Epithelial cell of esophagus (primary cell): Measurements from ENCODE around the gene TTC39C.

Experiments
- DNase-seq: peaks from one replicate; pipeline ENCODE4 v3.0.0; 2010; ENCODE audit warnings: low read depth
- H3K4me3 ChIP-seq: 2 replicates; pipeline ENCODE4 v1.5.1; 2011; ENCODE audit warnings: mild to moderate bottlenecking, low read length, control low read depth
- TF ChIP-seq, protein P1 (sequence below): IDR thresholded peaks from 2 replicates; pipeline ENCODE4 v1.5.1; 2011; ENCODE audit warnings: low read depth, mild to moderate bottlenecking, low read length, control low read depth, inconsistent platforms; ENCODE audit not compliant: insufficient read depth; ENCODE audit errors: missing control alignments

Gene TTC39C

DNA sequence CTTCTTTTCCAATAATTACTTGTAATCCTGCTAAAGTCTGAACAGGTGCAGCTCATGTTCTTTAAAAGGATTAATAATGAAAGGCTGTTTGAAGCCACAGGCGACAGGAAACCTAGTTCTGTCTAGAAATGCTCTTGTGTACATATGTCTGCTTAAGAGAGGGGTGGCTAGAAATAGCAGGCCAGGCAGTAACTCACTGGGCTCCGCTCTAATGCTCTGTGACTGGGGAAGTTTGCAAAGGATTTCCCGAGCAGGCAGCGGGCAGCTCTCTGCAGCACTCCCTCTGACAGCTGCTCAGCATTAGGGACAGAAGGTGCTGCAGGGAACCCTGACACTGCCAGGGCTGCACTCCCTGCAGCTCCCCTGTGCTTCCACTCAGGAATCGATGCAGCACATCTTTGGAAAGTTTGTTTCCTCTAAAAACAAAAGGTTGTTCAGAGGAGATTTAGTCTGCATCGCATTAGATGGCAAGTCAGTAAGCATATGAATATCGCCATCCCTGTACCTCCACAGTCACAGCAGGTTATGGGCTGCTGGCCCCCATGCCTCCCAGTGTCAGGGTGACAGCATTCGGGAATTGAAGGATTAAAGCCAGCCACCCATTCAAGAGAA, 33.1 kb upstream of the TTC39C start:
- TF ChIP-seq, protein P1, sequence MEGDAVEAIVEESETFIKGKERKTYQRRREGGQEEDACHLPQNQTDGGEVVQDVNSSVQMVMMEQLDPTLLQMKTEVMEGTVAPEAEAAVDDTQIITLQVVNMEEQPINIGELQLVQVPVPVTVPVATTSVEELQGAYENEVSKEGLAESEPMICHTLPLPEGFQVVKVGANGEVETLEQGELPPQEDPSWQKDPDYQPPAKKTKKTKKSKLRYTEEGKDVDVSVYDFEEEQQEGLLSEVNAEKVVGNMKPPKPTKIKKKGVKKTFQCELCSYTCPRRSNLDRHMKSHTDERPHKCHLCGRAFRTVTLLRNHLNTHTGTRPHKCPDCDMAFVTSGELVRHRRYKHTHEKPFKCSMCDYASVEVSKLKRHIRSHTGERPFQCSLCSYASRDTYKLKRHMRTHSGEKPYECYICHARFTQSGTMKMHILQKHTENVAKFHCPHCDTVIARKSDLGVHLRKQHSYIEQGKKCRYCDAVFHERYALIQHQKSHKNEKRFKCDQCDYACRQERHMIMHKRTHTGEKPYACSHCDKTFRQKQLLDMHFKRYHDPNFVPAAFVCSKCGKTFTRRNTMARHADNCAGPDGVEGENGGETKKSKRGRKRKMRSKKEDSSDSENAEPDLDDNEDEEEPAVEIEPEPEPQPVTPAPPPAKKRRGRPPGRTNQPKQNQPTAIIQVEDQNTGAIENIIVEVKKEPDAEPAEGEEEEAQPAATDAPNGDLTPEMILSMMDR: no peak
- no peak for DNase-seq
- no peak overlapping the region for H3K4me3 ChIP-seq

DNA sequence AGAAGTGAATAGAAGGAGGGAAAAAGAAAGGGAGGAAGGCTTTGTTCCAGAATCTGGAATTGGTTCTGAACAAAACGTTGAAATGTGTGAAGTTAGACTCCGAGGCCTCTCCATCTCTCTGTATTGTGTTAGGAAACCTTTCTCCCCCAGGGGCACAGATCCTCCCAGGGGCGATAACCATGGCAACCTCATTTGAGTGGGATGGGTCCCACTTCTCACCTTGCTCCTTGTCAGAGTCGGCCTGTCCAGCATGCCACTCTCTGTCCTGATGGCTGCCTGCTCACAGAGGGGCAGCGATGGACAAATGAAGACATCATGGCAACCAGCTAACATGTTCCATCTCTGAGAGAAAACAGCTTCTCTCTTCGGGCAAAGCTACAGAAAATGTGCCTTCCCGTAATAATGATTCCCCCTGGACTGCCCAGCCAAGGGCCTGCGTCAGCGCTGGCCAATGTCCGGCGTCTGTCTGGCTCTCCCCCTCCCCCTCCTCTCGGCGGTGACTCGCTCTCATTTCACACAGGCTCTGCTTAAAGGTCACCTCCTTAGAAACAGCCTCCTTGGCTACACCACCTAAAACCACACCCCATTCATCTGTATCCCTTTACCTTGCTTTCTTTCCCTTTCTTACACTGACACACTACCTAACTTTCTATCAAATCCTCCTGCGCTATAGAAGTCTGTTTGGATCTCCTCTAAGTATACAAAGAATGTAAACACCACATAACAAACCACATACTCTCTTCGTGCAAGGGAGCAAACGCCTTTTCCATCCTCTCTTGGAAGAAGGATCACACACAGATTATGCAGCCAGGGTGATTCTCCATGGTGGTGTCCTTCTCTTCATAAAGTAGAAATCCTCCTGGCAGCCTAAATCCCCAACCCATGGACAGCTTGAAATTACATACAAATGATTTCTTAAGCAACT, 32.1 kb upstream of the TTC39C start:
- no peak for DNase-seq
- TF ChIP-seq, protein P1: no peak
- H3K4me3 ChIP-seq: no peak overlapping the region

DNA sequence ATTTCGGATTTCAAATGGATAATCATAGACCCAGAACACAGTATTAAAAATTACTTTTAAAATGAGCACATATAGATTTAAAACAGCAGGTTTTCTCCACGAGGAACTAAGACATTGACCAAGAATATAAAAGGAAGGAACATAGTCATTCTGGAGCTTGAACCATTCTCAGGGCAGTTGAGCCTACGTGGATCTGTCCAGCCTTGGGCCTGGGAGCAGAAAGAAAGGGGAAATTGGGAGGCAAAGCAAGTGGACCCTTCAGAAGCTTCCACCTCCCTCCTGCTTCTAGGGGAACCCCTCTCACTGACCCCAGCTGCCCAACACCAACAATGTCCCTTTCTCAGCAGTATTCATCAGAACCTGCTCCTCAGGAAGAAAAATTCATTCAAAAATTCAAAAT, 31.4 kb upstream of the TTC39C start:
- DNase-seq: no peak
- H3K4me3 ChIP-seq: no peak overlapping the region
- TF ChIP-seq, protein P1: no peak

DNA sequence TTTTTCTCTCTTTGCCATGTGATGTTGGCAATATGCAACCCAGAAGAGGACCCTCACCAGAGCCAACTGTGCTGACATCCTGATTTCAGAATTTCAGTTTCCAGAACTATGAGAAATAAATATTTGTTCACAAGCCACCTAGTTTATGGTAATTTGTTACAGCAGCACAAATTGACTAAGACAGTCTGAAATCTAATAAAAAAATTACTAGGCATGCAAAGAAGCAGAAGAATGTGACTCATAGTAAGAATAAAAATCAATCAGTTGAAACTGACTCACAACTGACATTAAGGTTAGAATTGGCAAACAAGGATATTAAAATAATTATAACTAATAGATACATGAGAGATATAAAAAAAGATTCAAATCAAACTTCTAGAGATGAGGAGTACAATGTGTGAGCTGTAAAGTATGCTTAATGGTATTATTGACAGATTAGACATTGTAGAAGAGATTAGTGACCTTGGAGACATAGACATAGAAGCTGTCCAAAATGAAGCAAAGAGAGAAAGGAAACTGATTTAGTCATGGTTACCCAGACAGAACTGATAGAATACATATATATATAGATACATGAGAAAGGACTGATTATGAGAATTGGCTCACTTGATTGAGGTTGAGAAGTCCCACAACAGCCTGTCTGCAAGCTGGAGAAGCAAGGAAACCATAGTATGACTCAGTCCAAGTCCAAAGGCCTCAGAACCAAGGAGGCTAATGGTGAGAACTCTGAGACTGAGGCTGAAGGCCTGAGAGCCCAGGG, 27.8 kb upstream of the TTC39C start:
- no peak overlapping the region for H3K4me3 ChIP-seq

DNA sequence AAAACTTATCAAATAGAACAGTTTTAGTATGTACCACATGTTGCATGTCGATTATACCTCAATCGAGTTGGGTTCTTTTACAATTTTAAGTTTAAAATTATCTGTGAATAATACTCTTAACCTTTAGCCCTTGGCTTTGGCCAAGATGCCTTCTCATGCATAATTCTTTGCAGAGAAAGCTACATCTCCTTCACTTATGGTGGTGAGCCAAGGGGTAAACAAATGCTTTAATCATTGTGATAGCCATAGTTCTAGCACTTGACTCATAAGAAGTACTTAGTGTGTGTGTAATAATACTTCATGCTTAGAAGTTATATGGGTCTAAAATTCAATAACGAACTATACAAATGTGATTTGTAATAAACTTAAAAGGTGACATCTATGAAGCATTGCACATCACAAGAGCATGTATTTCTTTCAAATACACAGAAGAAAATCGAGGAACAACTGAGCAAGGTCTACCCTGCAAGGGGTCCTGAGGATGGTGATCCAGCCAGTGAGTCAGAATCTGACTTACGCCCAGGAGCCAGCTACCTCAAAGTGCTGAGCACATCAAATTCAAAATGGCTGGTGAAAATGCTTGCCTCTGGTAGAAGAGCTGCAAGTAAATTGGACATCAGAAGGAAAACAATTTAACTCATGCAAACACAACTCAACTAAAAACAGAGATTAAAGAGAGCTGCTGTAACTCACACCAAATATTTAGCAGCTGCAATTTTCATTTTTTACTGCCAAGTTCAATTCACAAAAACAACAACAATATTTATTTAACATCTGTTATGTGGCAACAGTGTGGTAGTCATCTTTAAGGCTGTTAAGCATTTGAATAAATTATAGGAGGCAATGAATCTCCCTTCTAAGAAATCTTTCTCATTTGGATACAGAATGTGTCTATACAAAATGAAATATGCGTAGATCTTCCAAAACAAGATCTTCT, 23.8 kb upstream of the TTC39C start:
- DNase-seq: no peak
- TF ChIP-seq, protein P1: no peak

More for the DNA sequence above, 27.8 kb upstream of the TTC39C start:
- no peak for DNase-seq
- TF ChIP-seq, protein P1: no peak

More for the DNA sequence above, 23.8 kb upstream of the TTC39C start:
- no peak overlapping the region for H3K4me3 ChIP-seq
